GM13977 (cell line): ENCODE results near the gene GNB2.
"Not testable (repeated sequence)": the region's sequence is repeated elsewhere in the genome, so short reads cannot be mapped to it uniquely, and the experiment has no call there.

Source experiments
- DNase-seq: peaks from one replicate; pipeline ENCODE4 v3.0.0; 2012; ENCODE audit warnings: low spot score
- in situ Hi-C: fragments of 300-500 bp; cut with MboI; formaldehyde crosslinking; loops from one replicate; pipeline ENCODE4 v1.12.0; 2022; ENCODE audit warnings: low sequenced_read_pairs, low pct_unique_long_range_greater_than_20kb, mixed read lengths, inconsistent platforms; ENCODE audit not compliant: unreplicated experiment
- TF ChIP-seq, protein P1 (sequence below): IDR thresholded peaks from 2 replicates; pipeline ENCODE4 v1.5.1; 2012; ENCODE audit warnings: mild to moderate bottlenecking, control low read depth; ENCODE audit not compliant: insufficient read depth; ENCODE audit errors: extremely low read depth, missing control alignments

GNB2 gene

DNA sequence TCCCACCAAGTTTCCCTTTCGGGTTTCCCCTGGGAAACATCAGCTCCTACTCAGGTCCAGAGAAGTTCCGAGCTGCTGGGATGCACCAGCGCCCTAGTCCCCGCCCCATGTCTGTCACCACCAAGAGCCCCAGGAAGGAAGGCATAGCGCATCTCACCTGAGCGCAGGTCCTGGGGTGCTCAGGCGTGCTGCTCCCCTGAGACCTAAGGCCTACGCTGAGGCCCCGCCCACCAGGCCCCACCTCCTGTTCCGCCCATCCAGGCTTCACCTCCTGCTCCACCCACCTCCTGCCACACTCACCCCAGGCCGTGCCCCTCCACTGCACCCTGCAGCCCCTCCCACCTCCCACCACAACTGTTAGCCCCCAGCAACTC is 31.0 kb upstream of the GNB2 start:
- in situ Hi-C loops, result no loop called here
- TF ChIP-seq, protein P1, sequence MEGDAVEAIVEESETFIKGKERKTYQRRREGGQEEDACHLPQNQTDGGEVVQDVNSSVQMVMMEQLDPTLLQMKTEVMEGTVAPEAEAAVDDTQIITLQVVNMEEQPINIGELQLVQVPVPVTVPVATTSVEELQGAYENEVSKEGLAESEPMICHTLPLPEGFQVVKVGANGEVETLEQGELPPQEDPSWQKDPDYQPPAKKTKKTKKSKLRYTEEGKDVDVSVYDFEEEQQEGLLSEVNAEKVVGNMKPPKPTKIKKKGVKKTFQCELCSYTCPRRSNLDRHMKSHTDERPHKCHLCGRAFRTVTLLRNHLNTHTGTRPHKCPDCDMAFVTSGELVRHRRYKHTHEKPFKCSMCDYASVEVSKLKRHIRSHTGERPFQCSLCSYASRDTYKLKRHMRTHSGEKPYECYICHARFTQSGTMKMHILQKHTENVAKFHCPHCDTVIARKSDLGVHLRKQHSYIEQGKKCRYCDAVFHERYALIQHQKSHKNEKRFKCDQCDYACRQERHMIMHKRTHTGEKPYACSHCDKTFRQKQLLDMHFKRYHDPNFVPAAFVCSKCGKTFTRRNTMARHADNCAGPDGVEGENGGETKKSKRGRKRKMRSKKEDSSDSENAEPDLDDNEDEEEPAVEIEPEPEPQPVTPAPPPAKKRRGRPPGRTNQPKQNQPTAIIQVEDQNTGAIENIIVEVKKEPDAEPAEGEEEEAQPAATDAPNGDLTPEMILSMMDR, result no peak
- DNase-seq, result peak; percentile 80

DNA sequence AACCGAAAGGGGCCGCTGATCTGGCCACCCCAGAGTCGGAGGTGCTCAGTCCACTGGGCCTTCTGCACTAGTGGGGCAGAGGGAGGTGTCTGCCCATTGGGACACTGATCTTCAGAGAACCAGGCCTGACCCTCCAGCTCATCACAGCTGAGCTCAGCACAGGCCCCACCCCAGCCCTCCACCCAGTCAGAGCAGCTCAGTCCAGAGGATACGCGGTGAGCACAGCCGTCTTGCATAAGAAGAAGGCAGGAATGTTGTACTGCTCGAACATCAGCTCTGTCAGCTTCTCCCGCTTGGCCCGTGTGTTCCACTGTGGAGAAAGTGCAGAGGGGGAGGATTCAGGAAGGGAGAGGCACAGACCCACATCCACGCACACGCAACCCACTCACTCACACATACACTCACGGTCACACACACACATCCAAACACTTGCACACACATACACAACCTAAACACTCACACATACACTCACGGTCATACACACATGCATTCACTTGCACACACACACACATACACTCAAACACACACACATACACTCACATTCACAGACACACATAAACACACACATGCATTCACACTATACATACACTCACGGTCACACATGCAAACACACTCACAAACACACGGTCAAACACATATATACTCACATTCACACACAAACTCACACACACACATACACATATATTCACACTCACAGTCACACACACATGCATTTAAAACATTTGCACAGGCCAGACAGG is 23.5 kb upstream of the GNB2 start:
- DNase-seq, result no peak
- TF ChIP-seq, protein P1, result no peak
- in situ Hi-C loops, result no loop called here

DNA sequence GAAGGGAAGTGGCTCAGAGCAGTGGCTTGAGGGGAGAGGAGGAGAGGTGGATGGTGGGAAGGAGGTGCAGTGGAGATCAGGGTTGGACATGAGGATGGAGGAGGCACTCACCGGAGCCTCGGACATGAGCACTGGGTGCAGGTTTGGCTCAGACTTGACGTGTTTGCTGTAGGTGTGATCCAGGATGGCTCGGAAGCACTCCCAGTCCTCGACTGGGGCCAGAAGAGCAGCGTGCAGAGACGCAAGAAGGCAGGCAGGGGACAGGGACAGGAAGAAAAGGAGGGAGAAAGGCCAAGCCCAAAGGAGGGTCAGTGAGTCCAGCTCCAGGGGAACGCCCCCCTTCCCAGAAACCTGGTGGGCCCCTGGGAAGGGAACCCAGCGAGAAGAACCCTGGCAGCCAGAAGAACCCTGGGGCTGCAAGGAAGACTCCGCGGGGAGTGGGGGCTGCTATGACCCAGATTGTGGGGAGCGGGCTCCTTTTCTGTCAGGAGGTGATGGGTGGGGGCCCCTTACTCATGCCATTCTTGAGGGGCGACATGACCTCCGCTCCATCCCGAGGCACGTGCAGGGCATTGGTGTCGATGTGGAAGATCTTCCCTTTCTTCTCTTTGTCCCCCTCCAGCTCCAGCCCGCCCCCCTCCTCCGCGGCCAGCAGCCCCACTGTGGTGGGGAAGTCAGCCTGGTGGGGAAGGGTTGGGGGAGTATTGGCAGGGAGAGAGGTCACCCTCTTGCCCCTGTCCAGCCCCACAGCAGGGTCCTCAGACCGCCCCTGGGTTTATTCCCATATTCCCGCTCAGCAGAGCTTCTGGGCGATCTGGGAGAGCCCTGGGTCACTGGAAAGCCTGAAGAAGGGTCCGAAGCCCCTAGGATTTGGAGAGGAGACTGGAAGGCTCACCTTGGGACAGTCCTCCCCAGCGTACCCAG is 18.4 kb upstream of the GNB2 start:
- DNase-seq, result no peak
- in situ Hi-C loops, result no loop called here
- TF ChIP-seq, protein P1, result no peak

DNA sequence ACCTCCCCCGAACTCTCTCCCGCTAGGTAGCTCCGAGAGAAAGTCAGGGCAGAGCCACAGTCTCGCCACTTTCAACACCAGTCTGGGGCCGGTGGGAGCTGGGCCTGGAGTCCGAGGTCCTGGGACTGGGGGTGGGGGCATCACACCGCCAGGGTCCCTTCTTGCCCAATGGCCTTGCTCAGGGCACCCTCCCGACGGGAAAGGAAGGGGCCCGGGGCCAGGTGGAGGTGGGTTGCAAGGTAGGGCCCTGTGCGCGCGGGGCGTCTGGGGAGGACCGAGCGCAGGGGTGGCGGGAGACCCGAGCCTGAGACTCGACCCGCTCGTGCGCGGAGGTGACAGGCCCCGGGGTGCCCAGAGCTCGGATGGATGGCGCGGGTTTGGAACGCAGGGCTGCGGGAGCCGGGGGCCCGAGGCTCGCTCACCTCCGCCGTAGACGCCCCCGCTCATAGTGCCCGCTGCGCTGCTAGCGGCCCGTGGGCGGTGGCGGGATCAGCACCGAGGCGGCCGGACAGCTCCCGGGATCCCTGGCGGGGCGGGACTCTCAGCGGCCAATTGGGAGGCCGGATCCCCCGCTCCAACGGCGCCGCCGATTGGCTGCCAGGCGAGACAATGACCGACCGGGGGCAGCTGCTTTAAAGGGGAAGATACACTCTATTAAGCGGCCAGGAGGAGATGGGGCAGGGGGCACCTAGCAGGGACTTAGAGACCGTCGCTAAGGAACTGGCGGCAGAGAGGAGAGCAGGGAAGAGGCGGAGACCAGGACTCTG is 17.4 kb upstream of the GNB2 start, which contains the start of gene ACTL6B:
Gene ACTL6B, minus strand, starts transcription at position 541 of the 767 bp plus-strand sequence. Its CDS starts 94 bp downstream, at position 447.
- DNase-seq, result peak; percentile 64
- in situ Hi-C loops, result no loop called here
- TF ChIP-seq, protein P1, result no peak

DNA sequence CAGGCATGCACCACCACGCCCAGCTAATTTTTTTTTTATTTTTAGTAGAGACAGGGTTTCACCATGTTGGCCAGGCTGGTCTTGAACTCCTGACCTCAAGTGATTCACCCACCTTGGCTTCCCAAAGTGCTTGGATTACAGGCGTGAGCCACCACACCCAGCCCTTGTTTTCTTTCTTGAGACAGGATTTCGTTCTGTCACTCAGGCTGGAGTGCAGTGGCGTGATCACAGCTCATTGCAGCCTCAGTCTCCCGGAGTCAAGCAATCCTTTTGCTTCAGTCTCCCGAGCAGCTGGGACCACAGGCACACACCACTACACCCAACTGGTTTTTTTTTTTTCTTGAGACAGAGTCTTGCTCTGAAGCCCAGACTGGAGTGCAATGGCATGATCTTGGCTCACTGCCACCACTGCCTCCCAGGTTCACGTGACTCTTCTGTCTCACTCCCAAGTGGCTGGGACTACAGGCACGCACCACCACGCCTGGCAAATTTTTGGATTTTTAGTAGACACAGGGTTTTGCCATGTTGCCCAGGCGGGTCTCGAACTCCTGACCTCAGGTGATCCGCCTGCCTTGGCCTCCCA is 11.3 kb upstream of the GNB2 start:
- DNase-seq, in situ Hi-C loops: not testable (repeated sequence)

DNA sequence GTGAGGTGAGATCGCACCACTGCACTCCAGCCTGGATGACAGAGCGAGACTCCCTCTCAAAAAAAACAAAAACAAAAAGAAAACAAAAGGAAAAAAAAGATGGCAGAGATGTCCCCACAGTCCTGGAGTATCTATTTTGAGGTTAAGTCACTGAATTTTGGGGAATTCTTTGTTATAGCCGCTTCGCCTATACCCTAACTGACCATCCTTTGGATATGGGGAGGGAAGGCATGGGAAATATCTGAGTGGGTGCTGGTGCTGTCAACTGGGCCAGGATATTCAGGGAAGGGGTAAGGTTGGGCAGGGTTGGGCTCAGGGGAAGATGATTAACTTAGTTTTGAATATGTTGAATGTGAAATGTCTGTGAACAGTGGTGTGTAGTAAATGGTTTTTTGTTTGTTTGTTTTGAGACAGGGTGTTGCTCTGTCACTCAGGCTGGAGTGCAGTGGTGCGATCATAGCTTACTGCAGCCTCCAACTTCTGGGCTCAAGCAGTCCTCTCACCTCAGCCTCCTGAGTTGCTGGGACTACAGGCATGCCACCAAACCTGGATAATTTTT is 8.3 kb upstream of the GNB2 start:
- TF ChIP-seq, protein P1, result no peak
- no peak for DNase-seq
- in situ Hi-C loops, result no loop called here
